Left cardiac atrium (tissue), 4 donors: ENCODE measurements around the gene MRPS34. TPM values are rescaled to one million over a fixed set of nuclear protein-coding genes. Genes with fewer than 3 reads are reported as not detected.
"Not testable (repeated sequence)": the region's sequence is repeated elsewhere in the genome, so short reads cannot be mapped to it uniquely, and the experiment has no call there.

ENCODE experiments used
- ATAC-seq, 2 donors: fragments of 200-7000 bp; cut with Tn5 transposase; one replicate each; pipeline ENCODE4 v1.9.1; 2020; ENCODE audit warnings: mild to moderate bottlenecking in 2 of 2, moderate library complexity in 2 of 2
- DNase-seq: peaks from one replicate; pipeline ENCODE4 v3.0.0-alpha.2; 2020
- intact Hi-C, 2 donors: fragments of 100-400 bp; cut with DNase I; formaldehyde crosslinking; loops; one replicate each; pipeline versions ENCODE4 v1.14.1 to v1.15.1; 2022 to 2023
- total RNA-seq, 2 donors: library from RNA; stranded (reverse); fragmentation: NEBNext Ultra II Directional; extraction: Animal tissue kit (Norgen Biotek cat#: 25700); gene quantifications; one replicate each; pipeline ENCODE4 v1.2.1, GENCODE V29; 2021
- donor health status: DM: no; HTN: yes; CAD: no.
- donor health status: DM: no; HTN: yes; CAD: no; lungs with severe emphysema.
- donor health status: DM: yes; HTN: yes; CAD: no.
- donor health status: Dilated cardiomyopathy.

Gene MRPS34
- total RNA-seq, 2 donors from 2014 or later: 57.0 to 69.2 TPM

DNA sequence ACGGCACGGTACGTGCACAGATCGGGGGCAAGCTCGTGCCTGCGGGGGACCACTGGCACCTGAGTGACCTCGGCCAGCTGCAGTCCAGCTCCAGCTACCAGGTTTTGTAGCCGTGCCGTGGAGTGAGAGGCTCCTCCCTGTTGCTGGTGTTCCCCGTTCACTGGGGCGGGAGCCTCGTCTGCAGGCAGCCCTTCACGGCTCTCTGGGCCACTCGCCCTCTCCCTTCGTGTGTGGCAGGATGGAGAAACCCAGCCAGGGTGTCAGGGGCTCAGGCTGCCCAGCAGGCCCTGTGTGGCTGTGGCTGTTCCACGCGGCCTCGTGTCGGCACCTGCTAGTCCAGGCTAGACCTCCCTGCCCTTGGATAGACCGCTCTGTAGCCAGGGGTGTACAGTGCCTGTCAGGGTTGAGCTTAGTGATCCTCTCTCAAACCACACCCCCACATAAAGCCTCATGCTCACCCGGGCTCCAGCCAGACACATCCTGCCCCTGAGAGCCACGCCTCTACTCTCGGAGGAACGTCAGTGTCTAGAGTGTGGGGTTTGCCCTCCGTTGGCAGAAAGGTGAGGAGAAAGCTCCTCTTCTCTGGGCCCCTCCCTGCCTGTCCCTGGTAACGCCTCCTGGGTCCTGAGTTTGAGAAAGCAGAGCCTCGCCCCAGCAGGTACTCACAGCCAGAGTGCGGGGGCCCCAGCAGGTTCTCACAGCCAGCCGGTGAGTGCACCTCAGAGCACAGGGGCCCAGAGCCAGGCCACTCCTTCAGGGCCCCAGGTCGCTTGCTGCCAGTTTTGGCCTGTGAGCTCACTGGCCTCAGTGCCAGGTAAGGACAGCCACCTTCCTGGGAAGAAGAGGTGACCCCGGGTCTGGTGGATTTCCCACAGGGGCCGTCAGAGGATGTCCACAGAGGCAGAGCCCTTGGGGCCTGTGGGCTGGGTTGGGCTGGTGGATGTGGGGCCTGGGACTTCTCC, 29.3 kb downstream of the MRPS34 start:
- no peak for DNase-seq
- intact Hi-C loops: no loop called here
- no peak for ATAC-seq

DNA sequence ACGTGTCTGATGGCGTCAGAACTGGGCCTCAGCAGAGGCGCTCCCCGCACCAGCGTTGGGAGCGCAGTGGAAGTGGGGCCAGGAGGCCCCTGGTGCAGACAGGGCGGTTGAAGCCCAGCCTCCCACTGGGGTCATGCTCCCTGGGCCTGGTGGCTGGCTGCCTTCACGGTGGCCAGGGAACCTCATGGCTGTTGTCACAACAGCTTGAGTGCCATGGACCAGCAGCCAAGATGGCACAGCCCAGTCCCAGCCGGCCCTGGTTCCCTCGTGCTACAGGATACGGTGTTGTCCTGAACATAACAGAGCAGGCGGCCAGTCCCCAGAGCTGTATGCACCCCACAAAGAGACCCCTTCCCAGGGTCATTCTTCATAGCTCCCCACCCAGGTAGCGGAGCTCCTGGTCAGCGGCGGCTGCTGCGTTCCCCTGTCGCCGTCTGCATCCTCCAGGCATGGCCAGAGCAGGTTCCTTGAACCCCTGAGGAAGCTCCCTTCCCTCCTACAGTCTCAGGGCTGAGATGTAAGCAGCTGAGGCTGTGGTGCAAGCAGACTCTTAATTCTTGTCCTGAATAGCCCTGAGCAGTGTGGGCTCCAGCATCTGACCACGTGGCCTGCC, 31.3 kb downstream of the MRPS34 start:
- intact Hi-C loops: no loop called here
- peak in 1 of 2 donors; percentile 14 for ATAC-seq

DNA sequence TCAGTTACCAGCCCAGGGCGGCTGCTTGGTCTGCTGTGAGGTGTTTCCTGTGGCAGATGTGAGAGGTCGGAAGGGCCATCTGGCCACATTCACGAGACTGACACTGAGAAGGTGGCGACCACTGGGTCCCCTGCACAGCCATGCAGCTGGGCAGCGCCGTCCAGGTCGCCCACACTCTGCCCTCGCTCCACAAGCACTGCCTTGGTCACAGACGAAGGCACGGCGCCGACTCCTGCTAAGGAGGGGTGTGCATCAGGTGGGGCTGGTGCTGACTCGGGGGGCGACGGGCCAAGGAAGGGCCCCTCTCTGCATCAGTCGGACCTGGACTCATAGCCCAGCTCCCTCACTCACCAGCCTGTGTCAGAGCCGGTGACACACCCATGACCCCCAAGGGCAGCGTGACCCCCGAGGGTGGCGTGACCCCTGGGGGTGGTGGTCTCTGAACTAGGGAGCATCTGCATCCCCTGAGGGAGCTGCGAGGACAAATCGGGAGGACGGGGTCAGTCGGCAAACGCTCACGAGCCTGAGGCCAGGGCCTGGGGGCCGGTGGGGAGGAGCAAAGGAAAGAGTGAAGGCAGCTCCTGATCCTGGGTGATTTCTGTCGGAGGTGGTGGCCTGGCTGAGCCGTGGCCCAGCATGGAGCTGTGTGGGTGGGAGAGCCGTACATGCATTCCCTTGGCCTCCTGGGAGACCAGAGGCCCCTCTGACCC, 32.0 kb downstream of the MRPS34 start:
- intact Hi-C loops: no loop called here
- no peak for ATAC-seq
- DNase-seq: no peak

More for the DNA sequence above, 31.3 kb downstream of the MRPS34 start:
- DNase-seq: no peak

DNA sequence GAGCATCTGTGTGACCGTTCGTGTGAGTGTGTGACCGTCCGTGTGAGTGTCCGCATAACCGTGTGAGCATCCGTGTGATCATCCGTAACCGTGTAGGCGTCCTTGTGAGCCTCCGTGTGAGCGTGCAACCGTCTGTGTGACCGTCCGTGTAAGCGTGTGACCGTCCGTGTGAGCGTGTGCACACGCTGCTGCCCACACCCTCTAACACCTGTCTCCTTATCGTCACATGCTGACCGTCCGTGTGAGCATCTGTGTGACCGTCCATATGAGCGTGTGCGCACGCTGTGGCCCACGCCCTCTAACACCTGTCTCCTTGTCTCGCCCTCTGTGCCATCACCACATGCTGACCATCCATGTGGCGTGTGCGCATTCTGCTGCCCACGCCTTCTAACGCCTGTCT, 32.7 kb downstream of the MRPS34 start:
- ATAC-seq (no peak), DNase-seq (no peak)
- intact Hi-C loops: no loop called here

DNA sequence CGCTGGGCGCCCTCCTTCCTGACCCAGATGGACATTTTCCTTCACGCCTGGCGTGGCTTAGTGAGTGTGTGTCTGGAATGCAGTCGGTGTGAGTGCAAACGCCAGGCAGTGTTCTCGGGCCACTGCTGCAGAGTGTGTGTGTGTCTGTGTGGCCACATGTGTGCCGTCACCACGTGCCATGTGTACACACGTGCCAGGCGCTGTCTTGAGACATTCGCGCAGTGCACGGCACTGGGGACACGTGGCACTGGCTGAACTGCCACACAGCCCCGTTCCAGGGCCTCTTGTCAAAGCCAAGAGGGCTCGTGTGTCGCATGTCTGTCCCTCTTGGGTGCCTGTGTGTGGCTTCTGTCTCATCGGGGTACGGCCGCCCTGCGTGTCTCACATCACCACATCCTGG, 38.1 kb downstream of the MRPS34 start:
- intact Hi-C loops: no loop called here
- no peak for DNase-seq
- no peak for ATAC-seq

DNA sequence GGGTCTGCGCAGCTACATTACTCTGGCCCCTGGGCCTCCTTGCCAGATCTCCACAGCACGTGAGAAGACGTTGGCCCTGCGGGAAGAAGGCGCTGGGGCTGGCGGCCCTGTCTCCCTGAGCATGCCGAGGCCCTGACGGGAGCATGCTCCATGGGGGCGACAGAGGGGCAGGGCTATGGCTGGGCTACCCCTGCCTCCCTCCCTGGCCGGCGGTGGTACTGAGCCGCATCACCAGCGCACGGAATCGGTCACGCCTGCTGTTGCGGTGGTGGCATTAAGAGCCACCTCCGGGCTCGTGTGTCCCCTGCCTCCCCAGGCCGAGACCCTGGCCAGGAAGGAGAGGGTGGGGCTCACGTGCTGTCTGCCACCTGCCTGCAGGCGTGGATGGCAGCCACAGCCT, 38.8 kb downstream of the MRPS34 start:
- ATAC-seq (no peak), DNase-seq (no peak)
- intact Hi-C loops: no loop called here

DNA sequence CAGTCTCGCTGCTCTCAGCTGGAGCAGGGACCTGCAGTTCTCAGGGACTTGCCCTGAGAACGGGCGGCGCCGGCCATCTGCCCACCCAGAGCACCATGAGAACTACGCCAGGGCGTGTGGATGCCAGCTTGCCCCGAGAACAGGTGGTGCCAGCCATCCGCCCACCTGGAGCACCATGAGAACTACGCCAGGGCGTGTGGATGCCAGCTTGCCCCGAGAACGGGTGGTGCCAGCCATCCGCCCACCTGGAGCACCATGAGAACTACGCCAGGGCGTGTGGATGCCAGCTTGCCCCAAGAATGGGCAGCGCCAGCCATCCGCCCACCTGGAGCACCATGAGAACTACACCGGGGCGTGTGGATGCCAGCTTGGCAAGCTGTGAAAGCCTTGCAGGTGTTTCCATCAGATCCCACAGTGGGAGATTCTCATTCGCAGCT, 40.4 kb downstream of the MRPS34 start:
- DNase-seq, intact Hi-C loops, ATAC-seq: not testable (repeated sequence)

DNA sequence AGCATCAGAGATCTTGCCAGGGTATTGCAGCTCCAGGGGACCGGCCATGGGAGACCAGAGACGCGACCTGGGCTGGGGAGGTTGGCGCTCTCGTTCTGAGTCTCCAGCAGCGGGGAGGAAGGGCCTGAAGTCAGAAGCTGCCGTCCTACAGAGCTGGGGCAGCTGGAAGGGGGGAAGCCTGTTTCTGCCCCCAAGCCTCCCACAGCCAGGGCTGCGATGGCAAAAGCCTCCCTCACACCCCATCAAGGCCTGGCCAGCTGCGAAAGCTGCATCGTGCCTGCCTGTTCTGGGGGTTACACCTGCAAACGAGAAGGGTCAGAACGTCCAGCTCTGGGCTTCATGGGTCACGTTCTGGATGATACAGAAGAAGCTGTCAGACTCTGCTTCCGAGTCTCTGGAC, 40.9 kb downstream of the MRPS34 start:
- DNase-seq (no peak), ATAC-seq (no peak)
- intact Hi-C loops: no loop called here

DNA sequence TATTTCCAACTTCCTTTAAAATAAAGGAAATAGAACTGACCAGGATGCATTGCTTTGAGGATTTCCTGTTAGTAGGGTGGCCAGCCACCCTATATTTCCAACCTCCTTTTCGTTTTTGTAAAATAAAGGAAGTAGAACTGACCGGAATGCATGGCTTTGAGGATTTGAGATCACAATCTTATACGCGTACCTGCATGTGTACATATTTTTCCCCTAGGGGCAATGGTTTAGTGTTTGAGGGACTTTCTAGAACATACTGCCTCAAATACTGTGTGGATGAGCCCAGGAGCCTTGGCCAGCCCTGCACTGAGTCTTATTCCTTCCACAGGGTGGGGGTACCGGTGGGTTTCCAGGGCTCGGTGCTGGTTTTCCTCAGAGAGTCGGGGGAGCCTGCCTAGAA, 41.3 kb downstream of the MRPS34 start:
- no peak for DNase-seq
- intact Hi-C loops: no loop called here
- ATAC-seq: no peak

DNA sequence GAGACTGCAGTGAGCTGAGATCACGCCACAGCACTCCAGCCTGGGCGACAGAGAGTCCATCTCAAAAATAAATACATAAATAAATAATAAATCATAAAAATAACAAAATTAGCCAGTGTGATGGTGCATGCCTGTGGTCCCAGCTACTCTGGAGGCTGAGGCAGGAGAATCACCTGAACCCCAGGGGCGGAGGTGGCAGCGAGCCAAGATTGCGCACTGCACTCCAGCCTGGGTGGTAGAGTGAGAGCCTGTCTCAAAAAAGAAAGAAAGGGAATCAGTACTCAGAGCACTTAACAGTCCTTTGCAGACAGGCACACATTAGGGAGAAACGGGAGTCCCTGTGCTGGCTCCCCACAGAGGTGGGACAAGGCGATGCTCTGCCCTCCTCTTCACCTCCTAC, 41.9 kb downstream of the MRPS34 start:
- DNase-seq (no peak), ATAC-seq (no peak)

DNA sequence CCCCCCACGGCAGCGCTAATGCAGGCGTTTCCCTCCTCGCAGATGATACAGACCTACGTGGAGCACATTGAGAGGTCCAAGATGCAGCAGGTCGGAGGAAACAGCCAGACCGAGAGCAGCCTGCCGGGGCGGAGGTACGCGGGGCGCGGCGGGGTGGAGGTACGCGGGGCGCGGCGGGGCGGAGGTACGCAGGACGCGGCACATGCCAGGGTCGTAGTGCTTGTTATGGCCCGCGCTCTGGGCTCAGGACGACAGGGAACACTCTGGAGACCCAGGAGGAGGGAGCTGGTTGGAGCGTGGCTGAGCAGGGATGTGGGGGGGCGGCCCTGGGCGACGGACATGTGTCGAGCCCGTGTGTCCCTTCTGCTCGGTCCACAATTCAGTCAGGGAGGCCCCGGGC, 43.5 kb downstream of the MRPS34 start:
- DNase-seq (no peak), ATAC-seq (no peak)
- intact Hi-C loops: no loop called here

More for the DNA sequence above, 41.9 kb downstream of the MRPS34 start:
- intact Hi-C loops: no loop called here

DNA sequence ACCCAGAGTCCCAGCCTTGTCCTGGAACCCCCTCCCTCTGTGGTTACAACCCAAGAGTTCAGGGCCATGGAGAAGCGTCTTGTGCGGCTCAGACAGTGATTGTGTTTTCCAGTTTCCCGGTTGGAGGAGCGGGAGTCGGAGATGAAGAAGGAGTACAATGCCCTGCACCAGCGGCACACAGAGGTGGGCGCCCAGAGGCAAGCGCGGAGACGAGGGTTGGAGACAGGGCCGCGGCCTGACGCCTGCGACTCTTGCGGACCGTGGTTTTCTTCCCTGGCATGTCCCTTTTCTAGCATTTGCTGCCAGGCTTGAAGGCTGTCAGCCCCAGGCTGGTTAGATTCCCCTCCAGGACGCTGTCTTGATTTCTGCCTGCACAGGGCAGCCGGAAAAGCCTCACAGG, 43.9 kb downstream of the MRPS34 start:
- no peak for ATAC-seq
- DNase-seq: no peak
- intact Hi-C loops: no loop called here

DNA sequence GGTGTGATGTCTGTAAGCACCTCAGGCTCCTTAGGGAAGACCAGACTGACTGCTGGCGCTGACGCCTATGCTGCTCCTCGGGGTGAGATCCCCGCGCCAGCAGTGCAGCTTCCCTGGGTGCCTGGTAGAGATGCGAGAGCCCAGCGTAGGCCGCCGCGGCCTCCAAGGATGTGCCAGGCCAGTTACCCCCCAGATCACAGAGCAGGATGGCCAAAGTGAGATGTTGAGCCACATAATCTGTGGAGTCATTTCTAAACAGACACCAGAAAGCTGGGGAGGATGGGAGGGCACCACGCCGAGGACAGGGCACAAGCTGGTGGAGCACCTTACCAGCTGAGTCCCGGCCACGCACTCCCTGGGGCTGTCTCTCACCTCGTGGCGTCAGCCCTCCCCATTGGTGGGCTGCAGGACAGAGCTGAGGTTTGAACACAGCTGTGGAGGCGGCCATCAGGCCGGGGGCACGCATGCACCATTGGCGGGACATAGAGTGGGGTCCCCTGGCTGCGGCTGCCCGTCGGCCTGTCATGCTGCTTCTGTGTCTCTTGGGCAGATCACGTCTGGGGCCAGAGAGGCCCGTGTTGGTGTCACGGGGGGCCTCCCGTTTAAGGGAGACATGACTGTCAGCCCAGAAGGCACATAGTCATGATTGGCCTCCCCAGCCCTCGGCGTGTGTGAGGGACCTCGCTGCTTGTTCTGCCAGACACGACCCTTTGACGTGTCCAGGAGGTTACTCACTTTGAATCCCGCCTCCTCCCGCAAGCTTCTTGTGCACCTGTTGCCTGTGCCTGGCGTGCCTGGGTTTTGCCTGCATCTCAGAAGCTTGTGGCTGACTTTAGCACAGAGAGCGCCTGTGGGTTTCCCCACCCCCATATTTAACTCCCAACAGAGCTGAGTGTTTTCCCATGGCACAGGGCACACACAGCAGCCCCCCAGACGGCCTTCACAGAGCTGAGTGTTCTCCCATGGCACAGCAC, 45.0 kb downstream of the MRPS34 start:
- intact Hi-C loops: no loop called here
- no peak for ATAC-seq
- DNase-seq: no peak

DNA sequence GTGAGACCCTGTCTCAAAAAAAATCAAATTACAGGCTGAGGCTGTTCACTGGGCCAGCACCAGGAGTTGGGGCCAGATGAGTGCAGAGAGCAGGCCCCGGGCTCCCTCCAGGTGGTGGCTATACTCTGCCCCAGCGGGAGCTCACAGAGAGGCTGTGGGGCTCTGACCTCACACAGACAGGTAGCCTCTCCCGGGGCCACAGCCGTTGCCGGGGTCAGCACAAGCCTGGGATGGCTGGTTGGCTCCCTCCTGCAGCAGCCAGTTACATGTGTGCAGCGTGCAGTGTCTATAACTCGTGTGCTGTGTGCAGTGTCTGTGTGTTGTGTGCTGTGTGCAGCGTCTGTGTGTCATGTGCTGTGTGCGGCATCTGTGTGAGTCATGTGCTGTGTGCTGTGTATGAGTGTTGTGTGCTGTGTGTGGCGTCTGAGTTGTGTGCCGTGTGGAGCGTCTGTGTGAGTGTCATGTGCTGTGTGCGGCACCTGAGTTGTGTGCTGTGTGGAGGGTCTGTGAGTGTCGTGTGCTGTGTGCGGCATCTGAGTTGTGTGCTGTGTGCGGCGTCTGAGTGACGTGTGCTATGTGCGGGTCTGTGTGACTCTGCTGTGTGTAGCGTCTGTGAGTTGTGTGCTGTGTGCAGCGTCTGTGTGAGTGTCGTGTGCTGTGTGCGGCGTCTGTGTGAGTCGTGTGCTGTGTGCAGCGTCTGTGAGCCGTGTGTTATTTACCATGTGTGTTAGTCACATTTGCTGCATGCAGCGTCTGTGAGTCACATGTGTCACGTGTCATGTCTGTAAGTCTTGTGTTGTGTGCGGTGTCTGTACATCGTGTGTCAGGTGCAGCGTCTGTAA, 46.1 kb downstream of the MRPS34 start:
- ATAC-seq (no peak), DNase-seq (no peak)
- intact Hi-C loops: no loop called here

DNA sequence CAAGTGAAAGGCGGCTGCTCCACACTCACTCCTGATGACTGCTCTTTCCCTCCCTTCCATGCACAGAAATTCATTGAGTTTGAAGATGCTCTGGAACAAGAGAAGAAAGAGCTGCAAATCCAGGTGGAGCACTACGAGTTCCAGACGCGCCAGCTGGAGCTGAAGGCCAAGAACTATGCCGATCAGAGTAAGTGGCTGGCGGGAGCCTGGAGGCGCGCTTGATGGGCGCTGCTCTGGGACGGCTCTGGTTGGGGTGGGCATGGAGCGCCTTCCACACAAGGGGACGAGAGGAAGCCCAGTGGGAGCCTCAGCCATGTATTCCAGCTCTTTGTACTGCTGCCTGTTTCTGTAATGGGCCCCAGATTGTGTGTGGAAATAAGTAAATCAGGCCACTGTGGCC, 48.4 kb downstream of the MRPS34 start:
- ATAC-seq (no peak), DNase-seq (no peak)
- intact Hi-C loops: no loop called here

DNA sequence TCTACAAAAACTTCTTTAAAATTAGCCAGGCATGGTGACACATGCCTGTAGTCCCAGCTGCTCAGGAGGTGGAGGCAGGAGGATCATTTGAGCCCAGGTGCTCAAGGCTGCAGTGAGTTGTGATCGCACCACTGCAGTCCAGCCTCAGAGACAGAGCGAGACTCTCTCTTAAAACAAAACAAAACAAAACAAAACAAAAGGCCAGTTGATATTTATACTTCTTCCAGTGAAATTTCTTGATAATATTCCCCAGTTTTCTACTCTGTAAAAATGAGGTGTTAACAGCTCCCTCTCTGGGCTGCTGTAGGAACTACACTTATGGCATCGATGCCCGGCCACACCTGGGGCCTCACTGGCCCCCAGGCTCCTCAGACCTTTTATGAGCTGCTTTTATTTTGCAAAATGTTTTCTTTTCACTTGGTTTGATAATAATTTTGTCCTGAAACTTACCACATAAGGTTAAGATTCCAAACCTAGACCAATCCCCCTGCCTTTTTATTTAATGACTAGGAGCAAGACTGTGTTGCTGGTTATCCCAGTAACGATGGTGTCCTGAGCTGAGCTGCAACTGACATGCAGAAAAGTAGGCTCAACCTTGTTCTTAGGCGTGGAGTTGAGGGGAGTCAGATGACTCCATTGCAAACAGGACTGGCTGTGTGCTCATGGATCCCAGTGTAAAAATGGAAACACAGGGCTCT, 49.3 kb downstream of the MRPS34 start:
- ATAC-seq (no peak), DNase-seq (no peak)
- intact Hi-C loops: no loop called here
